SU-DHL-6 (cell line): Measurements from ENCODE around the gene ZKSCAN1.

ENCODE experiments used
- CTCF ChIP-seq: fragments of 200-600 bp; sonication (generic); IDR thresholded peaks from one replicate; pipeline ENCODE4 v1.5.1; 2017; ENCODE audit warnings: antibody characterized with exemption, mild to moderate bottlenecking, low read length, moderate library complexity; ENCODE audit not compliant: insufficient read depth, poor library complexity, severe bottlenecking
- EZH2phosphoT487 ChIP-seq: fragments of 200-600 bp; sonication (generic), shearing (Covaris generic); conservative IDR thresholded peaks from 2 replicates; pipeline ENCODE4 v1.6.1; 2018; ENCODE audit warnings: mild to moderate bottlenecking, antibody characterized with exemption, low read length, moderate library complexity, mixed read lengths

DNA sequence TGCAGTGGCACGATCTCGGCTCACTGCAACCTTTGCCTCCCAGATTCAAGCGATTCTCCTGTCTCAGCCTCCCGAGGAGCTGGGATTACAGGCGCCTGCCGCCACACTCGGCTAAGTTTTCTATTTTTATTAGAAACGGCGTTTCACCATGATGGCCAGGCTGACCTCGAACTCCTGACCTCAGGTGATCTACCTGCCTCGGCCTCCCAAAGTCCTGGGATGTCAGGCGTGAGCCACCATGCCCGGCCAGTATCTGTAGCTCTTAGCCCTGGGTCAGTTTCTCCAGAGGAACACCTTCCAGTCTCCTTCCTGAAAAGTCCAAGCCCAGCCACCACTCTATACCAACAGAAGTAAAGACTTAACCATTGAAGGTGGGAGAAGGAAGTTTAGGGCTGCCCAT is 15.2 kb upstream of the ZKSCAN1 start:
- no peak for TF ChIP-seq CTCF
- TF ChIP-seq EZH2phosphoT487 = no peak
